ENCODE data around the gene BEST4. TPM values are rescaled to one million over a fixed set of nuclear protein-coding genes. Genes with fewer than 3 reads are reported as not detected.
A peak's percentile ranks its signal among the peaks of the same experiment; 100 is the strongest.

BEST4 gene
- total and polyA plus RNA-seq, 2 of the 13 experiments (the other 11 are each of a cell fraction or from before 2014, with no cell fraction given): 0.77 to 1.4 TPM

DNA sequence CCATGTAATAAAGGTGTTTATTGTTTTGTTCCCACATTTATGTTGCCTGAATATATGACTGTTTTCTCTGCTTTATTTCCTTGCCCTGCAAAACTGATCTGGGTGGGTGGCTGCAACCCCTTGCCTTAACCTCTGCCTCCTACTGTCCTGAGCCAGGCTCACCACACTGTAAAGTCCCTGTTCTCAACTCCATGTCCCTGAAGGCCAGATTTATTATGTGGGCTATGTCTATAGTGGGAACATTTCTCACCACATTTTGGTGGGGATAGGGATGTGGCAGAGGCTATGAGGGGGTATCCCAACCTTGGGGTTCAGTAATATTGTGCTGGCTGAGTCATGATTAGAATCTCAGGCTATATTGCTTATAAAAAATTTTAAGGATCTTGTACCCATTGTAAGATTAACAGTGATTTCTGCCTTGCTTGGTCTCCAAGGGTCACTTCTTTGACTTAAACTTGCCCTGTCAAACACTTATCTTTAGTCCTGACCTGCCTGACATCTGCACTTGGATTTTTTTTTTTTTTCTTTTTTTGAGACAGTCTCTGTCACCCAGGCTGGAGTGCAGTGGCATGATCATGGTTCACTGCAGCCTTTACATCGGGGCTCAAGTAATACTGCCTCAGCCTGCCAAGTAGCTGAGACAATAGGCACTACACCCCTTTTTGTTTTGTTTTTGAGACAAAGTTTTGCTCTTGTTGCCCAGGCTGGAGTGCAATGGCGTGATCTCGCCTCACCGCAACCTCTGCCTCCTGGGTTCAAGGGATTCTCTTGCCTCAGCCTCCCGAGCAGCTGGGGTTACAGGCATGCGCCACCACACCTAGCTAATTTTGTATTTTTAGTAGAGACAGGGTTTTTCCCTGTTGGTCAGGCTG, 9.0 kb downstream of the BEST4 start (continued):
- TF ChIP-seq JUN (CRISPR knock-in tag; IDR thresholded peaks at IDR 0.05): no peak
- TF ChIP-seq, protein P1, sequence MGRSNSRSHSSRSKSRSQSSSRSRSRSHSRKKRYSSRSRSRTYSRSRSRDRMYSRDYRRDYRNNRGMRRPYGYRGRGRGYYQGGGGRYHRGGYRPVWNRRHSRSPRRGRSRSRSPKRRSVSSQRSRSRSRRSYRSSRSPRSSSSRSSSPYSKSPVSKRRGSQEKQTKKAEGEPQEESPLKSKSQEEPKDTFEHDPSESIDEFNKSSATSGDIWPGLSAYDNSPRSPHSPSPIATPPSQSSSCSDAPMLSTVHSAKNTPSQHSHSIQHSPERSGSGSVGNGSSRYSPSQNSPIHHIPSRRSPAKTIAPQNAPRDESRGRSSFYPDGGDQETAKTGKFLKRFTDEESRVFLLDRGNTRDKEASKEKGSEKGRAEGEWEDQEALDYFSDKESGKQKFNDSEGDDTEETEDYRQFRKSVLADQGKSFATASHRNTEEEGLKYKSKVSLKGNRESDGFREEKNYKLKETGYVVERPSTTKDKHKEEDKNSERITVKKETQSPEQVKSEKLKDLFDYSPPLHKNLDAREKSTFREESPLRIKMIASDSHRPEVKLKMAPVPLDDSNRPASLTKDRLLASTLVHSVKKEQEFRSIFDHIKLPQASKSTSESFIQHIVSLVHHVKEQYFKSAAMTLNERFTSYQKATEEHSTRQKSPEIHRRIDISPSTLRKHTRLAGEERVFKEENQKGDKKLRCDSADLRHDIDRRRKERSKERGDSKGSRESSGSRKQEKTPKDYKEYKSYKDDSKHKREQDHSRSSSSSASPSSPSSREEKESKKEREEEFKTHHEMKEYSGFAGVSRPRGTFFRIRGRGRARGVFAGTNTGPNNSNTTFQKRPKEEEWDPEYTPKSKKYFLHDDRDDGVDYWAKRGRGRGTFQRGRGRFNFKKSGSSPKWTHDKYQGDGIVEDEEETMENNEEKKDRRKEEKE (IDR thresholded peaks at IDR 0.05): no peak
- TF ChIP-seq BHLHE40 (IDR thresholded peaks at IDR 0.05; ENCODE audit: low read length): no peak
- TF ChIP-seq PAF1 (CRISPR knock-in tag; IDR thresholded peaks at IDR 0.05): 0 out of 2 replicates have a peak, but pooled peaks have one; percentile 68

DNA sequence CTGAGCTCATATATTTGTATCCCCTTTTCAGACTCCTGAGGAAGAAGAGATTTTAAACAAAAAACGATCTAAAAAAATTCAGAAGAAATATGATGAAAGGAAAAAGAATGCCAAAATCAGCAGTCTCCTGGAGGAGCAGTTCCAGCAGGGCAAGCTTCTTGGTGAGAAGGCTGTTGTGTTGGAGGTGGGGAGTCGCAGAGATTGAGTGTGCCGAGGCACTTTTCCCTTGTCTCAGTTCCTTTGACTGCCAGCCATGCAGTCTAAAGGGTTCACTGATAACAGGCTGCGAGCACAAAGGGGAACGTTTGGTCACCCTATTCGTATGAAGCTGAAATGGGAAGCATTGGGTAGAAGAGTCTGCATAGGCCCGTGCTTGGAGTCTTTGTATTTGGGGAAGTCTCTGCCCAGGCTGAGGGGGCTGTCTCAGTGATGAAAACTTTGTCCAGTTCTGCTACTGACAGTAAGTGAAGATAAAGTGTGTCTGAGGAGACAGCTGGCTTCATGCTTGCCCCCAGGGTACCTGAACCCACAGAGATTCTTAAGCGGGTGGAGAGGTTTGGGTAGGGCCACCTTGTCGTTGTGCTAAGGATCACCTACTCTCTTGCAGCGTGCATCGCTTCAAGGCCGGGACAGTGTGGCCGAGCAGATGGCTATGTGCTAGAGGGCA, 9.9 kb downstream of the BEST4 start:
- Histone ChIP-seq H4K20me1 (ENCODE audit: insufficient read depth, low read length) (peaks cover 36% of the 10 kb centered on the region), H3K9me3 (ENCODE audit: low read length) (no peaks in the 10 kb centered on the region), H3K4me2 (ENCODE audit: low read depth, low read length) (peak overlapping the region; percentile 95), H3K4me3 (replicated peaks in 1 of 3; ENCODE audit: insufficient read depth in 1 of 3, low read depth in 2 of 3, low read length in 3 of 3) (peak overlapping the region in 1 of 3 experiments; percentile 97; a peak in 1 of 6 replicates), H2AFZ (ENCODE audit: low read length) (no peak overlapping the region), H3K79me2 (ENCODE audit: insufficient read depth, low read length) (peaks cover 35% of the 10 kb centered on the region), H3K4me1 (ENCODE audit: insufficient read depth, low read length) (peaks cover 35% of the 10 kb centered on the region), H3K36me3 (replicated peaks in 1 of 2; ENCODE audit: control insufficient read depth in 1 of 2, insufficient read depth in 2 of 2, low read length in 2 of 2) (peaks cover 12 to 24% of the 10 kb centered on the region in 2 experiments), H3K9ac (ENCODE audit: insufficient read depth, low read depth, low read length) (peak overlapping the region; percentile 91; the same call in 1 of the 2 replicates), H3K27me3 (ENCODE audit: control insufficient read depth in 1 of 2, insufficient read depth in 2 of 2, low read length in 2 of 2) (no peaks in the 10 kb centered on the region; a peak in 1 of 5 replicates), H3K27ac (ENCODE audit: extremely low read length, insufficient read depth, low read length) (peak overlapping the region; percentile 81)
- intact Hi-C loops (cut with micrococcal nuclease; ENCODE audit: unreplicated experiment) (no loop called here), in situ Hi-C loops (cut with HindIII; ENCODE audit: extremely low pct_ligation_motif_present, low pct_unique_long_range_greater_than_20kb) (no loop called here)
- ChIA-PET CTCF (ENCODE audit: low intra/inter-chr PET ratio, low total read pairs) (no interaction called here), POLR2A (interaction anchor here (0.9 to 4.0 kb wide), 6 partner anchors 11 to 48 kb away, joined by 3 to 21 read pairs (median 6); partner anchors contain the start of genes BTBD19, DYNLT4, PLK3 and RNU5D-1)
- 80% methylated on average over 8 of the region's 13 CpGs for WGBS (ENCODE audit: low lambda C conversion rate)
- no TSS peak for BruUV-seq (replicated peaks)
- FAIRE-seq (no peak), DNase-seq (ENCODE audit: low spot score) (no peak), ATAC-seq (no peak)
- TF ChIP-seq, protein P2, sequence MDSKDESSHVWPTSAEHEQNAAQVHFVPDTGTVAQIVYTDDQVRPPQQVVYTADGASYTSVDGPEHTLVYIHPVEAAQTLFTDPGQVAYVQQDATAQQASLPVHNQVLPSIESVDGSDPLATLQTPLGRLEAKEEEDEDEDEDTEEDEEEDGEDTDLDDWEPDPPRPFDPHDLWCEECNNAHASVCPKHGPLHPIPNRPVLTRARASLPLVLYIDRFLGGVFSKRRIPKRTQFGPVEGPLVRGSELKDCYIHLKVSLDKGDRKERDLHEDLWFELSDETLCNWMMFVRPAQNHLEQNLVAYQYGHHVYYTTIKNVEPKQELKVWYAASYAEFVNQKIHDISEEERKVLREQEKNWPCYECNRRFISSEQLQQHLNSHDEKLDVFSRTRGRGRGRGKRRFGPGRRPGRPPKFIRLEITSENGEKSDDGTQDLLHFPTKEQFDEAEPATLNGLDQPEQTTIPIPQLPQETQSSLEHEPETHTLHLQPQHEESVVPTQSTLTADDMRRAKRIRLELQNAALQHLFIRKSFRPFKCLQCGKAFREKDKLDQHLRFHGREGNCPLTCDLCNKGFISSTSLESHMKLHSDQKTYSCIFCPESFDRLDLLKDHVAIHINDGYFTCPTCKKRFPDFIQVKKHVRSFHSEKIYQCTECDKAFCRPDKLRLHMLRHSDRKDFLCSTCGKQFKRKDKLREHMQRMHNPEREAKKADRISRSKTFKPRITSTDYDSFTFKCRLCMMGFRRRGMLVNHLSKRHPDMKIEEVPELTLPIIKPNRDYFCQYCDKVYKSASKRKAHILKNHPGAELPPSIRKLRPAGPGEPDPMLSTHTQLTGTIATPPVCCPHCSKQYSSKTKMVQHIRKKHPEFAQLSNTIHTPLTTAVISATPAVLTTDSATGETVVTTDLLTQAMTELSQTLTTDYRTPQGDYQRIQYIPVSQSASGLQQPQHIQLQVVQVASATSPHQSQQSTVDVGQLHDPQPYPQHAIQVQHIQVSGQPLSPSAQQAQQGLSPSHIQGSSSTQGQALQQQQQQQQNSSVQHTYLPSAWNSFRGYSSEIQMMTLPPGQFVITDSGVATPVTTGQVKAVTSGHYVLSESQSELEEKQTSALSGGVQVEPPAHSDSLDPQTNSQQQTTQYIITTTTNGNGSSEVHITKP (CRISPR knock-in tag; IDR thresholded peaks at IDR 0.05; ENCODE audit: low read depth): no peak
- TF ChIP-seq SNRNP70 (IDR thresholded peaks at IDR 0.05; ENCODE audit: low read depth, low read length) (no peak), SSRP1 (CRISPR knock-in tag; IDR thresholded peaks at IDR 0.05) (0 out of 2 replicates have a peak, but pooled peaks have one; percentile 48), ZFX (CRISPR knock-in tag; IDR thresholded peaks at IDR 0.05; ENCODE audit: low read depth) (0 out of 2 replicates have a peak, but pooled peaks have one; percentile 4), ZNF354B (CRISPR knock-in tag; IDR thresholded peaks at IDR 0.05) (0 out of 2 replicates have a peak, but pooled peaks have one; percentile 37), TSC22D2 (CRISPR knock-in tag; IDR thresholded peaks at IDR 0.05; ENCODE audit: borderline replicate concordance) (no peak), SMAD1 (CRISPR knock-in tag; IDR thresholded peaks at IDR 0.05; ENCODE audit: borderline replicate concordance, low read depth) (no peak), POLR2G (IDR thresholded peaks at IDR 0.05; ENCODE audit: low read depth, low read length) (0 out of 2 replicates have a peak, but pooled peaks have one; percentile 19)

Data from HepG2 (cell line).